ENCODE results near the gene RUSC1. TPM values are rescaled to one million over a fixed set of nuclear protein-coding genes. Genes with fewer than 3 reads are reported as not detected.

Gene RUSC1
- total RNA-seq, 1 donor from 2014 or later, result 48.0 TPM

- Histone ChIP-seq H3K4me1 (ENCODE audit: insufficient read depth, low read length) (peaks cover 32% of the 10 kb centered on the region), H3K27me3 (ENCODE audit: insufficient read depth, low read length) (no peaks in the 10 kb centered on the region), H4K20me1 (ENCODE audit: insufficient read depth, low read length) (peaks cover 48% of the 10 kb centered on the region), H3K9me3 (ENCODE audit: insufficient read depth, low read depth, low read length) (no peaks in the 10 kb centered on the region), H3K79me2 (ENCODE audit: insufficient read depth, low read length) (peaks cover 40% of the 10 kb centered on the region), H3K27ac (ENCODE audit: low read depth, low read length) (peak overlapping the region; percentile 74), H2AFZ (ENCODE audit: low read depth, low read length) (no peak overlapping the region), H3K9ac (ENCODE audit: low read length) (peak overlapping the region; percentile 85), H3K4me3 (ENCODE audit: insufficient read depth, low read depth, low read length) (peak overlapping the region; percentile 80), H3K36me3 (ENCODE audit: insufficient read depth, low read length) (peaks cover 11% of the 10 kb centered on the region), H3K4me2 (ENCODE audit: low read length) (peak overlapping the region; percentile 99)
- peak; percentile 29 for FAIRE-seq
- peaks cover 17% of the 10 kb centered on the region for H3K4me1 Mint-ChIP-seq (ENCODE audit: low read depth, unreplicated experiment)
- H3K36me3 Mint-ChIP-seq (ENCODE audit: low read depth, unreplicated experiment), result peaks cover 6% of the 10 kb centered on the region
- H3K27me3 Mint-ChIP-seq (ENCODE audit: low read depth, unreplicated experiment), result no peaks in the 10 kb centered on the region
- TF ChIP-seq CTCF (IDR thresholded peaks at IDR 0.05; ENCODE audit: insufficient read depth, low read depth, low read length) (peak; percentile 42), EZH2 (IDR thresholded peaks at IDR 0.05; ENCODE audit: insufficient read depth, low read length) (no peak)
- H3K4me3 Mint-ChIP-seq (ENCODE audit: unreplicated experiment), result peak overlapping the region; percentile 81
- peak; percentile 84 for DNase-seq (ENCODE audit: low read depth)
- no peaks in the 10 kb centered on the region for H3K9me3 Mint-ChIP-seq (ENCODE audit: unreplicated experiment)
- no peak overlapping the region for H3K27ac Mint-ChIP-seq (ENCODE audit: unreplicated experiment)
Observed at GRCh38 chr1:155322953-155323728, 2.4 kb downstream of the RUSC1 start.

GRCh38 chr1:155323729-155324036 lies 3.0 kb downstream of the RUSC1 start:
- peak overlapping the region; percentile 99 for H3K4me2 ChIP-seq (ENCODE audit: low read length)
- peak overlapping the region; percentile 74 for H3K27ac ChIP-seq (ENCODE audit: low read depth, low read length)
- peaks cover 17% of the 10 kb centered on the region for H3K4me1 Mint-ChIP-seq (ENCODE audit: low read depth, unreplicated experiment)
- H3K9ac ChIP-seq (ENCODE audit: low read length), result peak overlapping the region; percentile 85
- peaks cover 40% of the 10 kb centered on the region for H3K79me2 ChIP-seq (ENCODE audit: insufficient read depth, low read length)
- peak overlapping the region; percentile 91 for H3K4me3 Mint-ChIP-seq (ENCODE audit: unreplicated experiment)
- H3K36me3 Mint-ChIP-seq (ENCODE audit: low read depth, unreplicated experiment), result peaks cover 6% of the 10 kb centered on the region
- no peaks in the 10 kb centered on the region for H3K27me3 ChIP-seq (ENCODE audit: insufficient read depth, low read length)
- no peaks in the 10 kb centered on the region for H3K9me3 ChIP-seq (ENCODE audit: insufficient read depth, low read depth, low read length)
- H3K4me1 ChIP-seq (ENCODE audit: insufficient read depth, low read length), result peaks cover 32% of the 10 kb centered on the region
- H4K20me1 ChIP-seq (ENCODE audit: insufficient read depth, low read length), result peaks cover 49% of the 10 kb centered on the region
- DNase-seq (ENCODE audit: low read depth), result peak; percentile 80
- FAIRE-seq, result no peak
- H3K27ac Mint-ChIP-seq (ENCODE audit: unreplicated experiment), result peak overlapping the region; percentile 12
- no peaks in the 10 kb centered on the region for H3K9me3 Mint-ChIP-seq (ENCODE audit: unreplicated experiment)
- peak overlapping the region; percentile 80 for H3K4me3 ChIP-seq (ENCODE audit: insufficient read depth, low read depth, low read length)
- no peaks in the 10 kb centered on the region for H3K27me3 Mint-ChIP-seq (ENCODE audit: low read depth, unreplicated experiment)
- H2AFZ ChIP-seq (ENCODE audit: low read depth, low read length), result peak overlapping the region; percentile 70
- H3K36me3 ChIP-seq (ENCODE audit: insufficient read depth, low read length), result peaks cover 8% of the 10 kb centered on the region
- TF ChIP-seq EZH2 (IDR thresholded peaks at IDR 0.05; ENCODE audit: insufficient read depth, low read length) (no peak), CTCF (IDR thresholded peaks at IDR 0.05; ENCODE audit: insufficient read depth, low read depth, low read length) (no peak)

All from astrocyte (in vitro differentiated cells and primary cell).